G401.6 (cell line): Measurements from ENCODE around the gene NUDT1.

ENCODE experiments used
- FAIRE-seq: peaks from 2 replicates; lab custom pipeline; 2012; peaks lifted over from hg19 to GRCh38; lab: Jason Lieb, UNC

Gene NUDT1

DNA sequence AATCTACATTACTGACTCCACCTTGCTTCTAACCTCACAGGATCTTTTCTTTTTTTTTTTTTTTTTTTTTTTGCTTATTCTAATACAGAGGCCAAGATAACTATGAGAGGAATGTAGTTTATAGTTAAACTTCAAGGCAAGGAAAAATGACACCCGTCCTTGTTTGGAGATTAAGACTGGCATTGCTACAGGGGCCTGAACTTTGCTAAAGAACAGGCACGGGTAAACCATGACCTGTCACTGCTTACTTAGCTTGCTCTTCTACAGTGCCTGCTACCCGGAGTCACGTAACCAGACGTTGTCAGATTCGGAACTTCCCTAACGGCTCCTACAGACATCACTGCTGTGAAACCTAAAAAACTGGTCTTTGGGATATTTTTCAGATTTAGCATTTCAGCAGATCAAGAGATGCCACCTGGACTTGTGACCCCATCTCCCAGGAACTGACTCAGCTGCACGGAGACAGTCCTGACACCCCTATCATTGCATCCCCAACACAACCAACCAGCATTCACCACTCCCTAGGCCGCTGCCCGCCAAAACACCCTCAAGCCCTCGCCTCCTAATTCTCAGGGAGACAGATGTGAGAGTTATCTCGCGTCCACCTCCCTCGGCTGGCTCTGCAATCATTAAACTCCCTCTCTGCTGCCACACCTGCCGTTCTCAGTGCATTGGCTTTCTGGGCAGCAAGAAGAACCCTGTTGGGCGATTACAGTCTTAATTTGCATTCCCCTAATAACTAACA lies 36.8 kb upstream of the NUDT1 start:
- FAIRE-seq: no peak

DNA sequence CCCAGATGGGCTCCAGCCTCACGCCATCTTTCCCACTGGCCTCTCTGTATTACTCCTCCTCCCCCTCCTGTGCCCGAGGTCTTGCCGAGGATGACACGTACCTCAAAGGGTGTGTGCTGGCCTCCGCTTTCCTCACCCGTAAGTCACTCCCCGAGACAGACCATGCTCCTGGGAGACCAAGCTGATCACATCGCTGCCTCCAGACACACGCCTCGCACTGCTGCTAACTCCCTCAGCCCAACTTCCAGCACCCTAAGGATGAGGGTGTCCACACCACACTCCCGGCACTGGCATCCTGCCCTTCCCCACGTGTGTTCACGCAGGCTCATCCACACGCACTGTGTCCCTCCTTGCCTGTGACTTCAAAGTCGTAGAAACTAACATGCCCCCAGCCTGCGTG lies 33.3 kb upstream of the NUDT1 start:
- FAIRE-seq: no peak

- no peak for FAIRE-seq
Observed at GRCh38 chr7:2209146-2209960, 32.7 kb upstream of the NUDT1 start.

GRCh38 chr7:2209961-2210323 lies 32.1 kb upstream of the NUDT1 start:
- FAIRE-seq: no peak

GRCh38 chr7:2210551-2211258 lies 31.3 kb upstream of the NUDT1 start:
- no peak for FAIRE-seq

- no peak for FAIRE-seq
Observed at GRCh38 chr7:2211259-2211880, 30.7 kb upstream of the NUDT1 start.

- no peak for FAIRE-seq
Observed at GRCh38 chr7:2211926-2212325, 30.1 kb upstream of the NUDT1 start.

DNA sequence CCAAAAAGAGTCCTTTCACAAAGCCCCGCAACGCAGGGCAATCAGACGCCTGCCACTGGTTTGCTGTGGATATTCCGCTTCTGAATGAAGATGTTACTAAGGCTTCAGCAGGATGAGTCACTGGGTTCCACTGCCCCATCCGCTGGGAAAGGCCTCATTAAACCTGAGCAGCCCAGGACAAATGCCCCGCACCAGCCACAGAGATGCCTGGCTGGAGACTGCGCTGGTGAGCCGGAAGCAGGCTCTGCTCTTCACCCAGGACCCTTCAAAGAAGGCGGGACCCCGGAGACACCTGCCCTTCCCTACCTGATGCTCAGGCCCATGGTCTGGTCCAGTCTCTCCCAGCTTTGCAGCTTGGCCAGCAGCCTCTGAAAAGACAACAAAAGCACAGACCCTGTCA lies 29.1 kb upstream of the NUDT1 start:
- no peak for FAIRE-seq

- FAIRE-seq: no peak
Observed at GRCh38 chr7:2213551-2214215, 28.3 kb upstream of the NUDT1 start.

GRCh38 chr7:2214636-2215035 lies 27.4 kb upstream of the NUDT1 start:
- no peak for FAIRE-seq

GRCh38 chr7:2215851-2216250 lies 26.2 kb upstream of the NUDT1 start:
- no peak for FAIRE-seq

GRCh38 chr7:2217206-2217605 lies 24.8 kb upstream of the NUDT1 start:
- no peak for FAIRE-seq

DNA sequence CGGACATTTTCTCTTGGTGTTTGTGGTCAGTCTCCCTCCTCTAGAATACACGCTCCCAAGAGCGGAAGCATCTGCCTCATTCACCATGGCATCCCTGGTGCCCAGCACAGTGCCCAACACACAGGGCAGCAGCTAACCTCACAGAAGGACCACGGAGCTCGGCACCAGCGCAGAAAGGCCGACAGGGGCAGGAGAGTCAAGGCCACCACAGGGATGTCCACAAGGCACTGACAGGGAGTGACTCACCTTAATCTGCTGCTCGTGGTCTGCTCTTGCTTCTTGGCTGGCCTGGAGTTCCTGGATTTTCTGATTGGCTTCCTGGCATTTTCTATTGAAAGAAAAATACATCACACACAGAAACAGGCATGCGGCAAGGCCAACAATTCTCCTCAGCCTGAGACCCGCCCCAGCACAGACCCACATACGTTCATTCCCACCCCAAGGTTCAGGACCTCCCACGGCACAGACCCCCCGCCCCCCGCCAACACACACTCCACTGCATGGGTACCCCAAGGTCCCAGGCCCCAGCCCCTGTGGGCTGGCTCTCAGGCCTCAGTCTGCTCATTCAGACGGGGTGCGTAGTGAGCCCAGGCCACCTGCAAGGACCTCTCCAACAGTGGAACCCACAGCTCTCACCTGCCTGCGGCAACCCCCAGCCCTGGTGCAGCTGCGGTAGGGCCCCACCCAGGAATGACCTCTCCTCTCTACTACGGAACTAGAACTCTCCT lies 24.1 kb upstream of the NUDT1 start:
- FAIRE-seq: no peak

GRCh38 chr7:2218444-2218785 lies 23.6 kb upstream of the NUDT1 start:
- FAIRE-seq: no peak

DNA sequence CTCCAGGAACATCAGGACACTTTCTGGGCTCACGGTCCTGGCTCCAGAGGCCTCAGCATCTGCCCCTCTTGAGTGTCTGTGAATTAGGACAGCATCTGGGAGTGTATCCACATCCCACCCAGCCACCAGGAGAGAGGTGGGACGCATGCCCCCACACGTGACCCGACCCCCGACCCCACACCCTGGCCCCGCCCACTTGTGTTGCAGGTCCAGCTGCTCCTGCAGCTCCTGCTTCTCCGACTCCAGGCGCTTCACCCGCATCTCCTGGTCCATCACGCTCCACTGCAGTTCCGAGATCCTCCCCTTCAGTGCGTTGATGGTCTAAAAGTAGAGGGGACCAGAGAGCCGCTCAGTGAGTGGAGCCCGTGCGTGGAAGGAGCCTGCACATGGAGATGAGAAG lies 22.9 kb upstream of the NUDT1 start:
- no peak for FAIRE-seq

DNA sequence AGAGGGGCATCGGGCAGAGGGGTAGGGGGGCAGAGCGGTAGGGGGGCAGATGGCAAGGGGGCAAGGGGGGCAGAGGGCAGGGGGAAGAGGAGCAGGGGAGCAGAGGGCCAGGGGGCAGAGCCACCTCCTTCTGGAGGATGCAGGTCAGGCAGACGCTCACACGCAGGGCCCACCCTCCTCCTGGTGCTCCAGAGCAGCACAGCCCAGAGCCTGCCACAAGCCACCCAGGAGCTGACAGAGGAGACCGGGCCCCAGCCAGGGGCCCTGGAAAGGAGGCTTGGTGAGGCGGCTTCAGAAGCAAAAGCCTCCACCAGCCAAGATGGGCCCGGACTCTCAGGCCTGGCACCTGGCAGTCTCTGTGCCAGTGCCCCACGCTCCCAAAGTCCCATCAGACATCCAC lies 22.4 kb upstream of the NUDT1 start:
- FAIRE-seq: no peak

GRCh38 chr7:2220030-2220429 lies 22.0 kb upstream of the NUDT1 start:
- no peak for FAIRE-seq

DNA sequence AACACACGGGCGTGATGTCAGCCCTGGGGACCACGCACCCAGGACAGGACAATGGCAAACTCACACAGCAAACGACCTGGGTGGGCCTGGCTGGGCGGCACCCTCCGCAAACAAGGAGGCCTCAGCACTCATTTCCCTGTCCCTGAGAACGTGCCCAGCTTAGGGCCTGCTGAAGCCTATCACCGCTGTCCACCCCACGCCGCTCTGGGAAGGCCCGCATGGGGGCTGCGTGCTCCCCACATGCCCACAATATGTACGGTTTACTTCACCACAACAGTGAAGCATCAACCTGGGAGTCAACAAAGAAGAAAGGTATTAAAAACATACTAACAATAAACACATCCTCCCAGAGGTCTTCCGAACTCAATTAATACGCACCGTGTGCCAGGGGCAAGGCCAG lies 21.5 kb upstream of the NUDT1 start:
- FAIRE-seq: no peak

DNA sequence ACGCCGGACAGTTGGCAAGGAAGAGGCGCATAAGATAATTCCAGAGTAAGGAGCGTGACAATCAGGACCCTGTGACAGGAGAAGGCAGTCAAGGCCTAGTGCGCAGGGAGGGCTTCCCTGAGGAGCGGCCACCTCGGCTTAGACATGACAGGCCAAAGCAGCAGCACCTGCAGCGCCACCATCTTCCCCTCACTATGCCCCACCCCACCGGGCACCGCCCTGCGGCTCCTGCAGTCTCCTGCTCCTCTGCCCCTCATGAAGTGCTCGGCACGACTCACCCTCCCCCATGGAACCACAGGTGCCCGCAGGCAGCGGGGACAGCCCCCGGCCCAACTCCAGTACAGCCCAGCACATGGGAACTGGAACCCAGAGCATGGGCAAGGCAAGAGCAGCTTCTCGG lies 21.1 kb upstream of the NUDT1 start:
- FAIRE-seq: no peak

DNA sequence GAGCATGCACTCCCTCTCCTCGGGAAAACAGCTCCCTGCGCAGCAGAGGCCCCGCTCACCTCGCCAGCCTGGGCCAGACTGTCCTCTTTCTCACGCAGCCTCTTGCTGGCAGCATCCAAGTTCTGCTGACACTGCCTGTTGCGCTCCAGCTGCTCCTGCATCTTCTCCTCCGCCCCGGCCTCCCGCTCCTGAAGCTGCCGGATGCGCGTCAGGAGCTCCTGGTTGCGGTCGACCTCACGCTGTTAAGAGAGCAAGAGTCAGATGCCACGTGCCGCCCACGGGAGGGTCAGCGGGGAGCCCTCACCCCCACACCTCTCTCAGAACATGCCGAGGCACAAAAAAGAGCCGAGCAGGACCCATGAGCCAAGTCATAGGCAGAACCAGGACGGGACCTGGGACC lies 19.5 kb upstream of the NUDT1 start:
- FAIRE-seq: no peak

DNA sequence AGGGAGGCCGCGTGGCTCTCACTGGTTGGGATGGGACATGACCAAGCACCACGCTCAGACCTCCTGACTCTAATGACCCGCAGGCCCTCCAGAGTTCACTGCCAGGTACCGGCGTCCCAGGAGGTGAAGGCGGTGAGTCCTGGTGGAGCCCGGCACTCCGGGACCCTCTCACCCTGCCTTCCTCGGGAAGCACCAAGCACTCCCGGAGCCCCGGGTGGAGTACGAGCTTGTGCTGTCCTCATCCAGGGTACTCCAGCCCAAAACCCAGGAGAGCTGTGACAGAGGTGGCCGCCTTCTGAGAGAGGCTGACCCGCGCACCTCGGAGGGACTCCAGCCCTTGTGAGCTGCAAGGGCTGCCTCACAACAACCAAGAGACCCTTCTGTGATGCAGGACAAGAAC lies 18.7 kb upstream of the NUDT1 start:
- no peak for FAIRE-seq

DNA sequence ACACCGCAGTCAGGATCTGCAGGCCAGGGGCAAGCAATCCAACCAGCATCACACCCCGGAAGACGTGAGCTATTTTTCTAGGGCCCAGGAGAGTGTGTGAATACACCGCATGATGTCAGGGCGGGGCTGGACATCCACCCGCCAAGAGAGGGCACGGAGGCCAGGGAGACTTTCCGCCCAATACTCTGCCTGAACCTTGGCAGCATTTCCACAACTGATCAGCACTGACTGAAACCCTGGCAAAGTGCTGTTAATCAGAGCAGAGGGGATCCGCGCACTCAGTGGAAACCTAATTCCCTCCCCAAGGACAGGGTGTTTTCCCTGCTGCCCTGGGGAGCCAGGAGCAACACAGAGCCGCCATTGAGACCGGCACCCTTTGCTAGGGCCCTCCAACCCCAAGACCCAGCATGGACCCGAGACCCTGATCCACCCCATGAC lies 17.5 kb upstream of the NUDT1 start:
- no peak for FAIRE-seq
